Measurements from ENCODE around the gene HOXA2. TPM values are rescaled to one million over a fixed set of nuclear protein-coding genes. Genes with fewer than 3 reads are reported as not detected.

HOXA2 gene
- total RNA-seq, 1 donor, result 3.6 TPM

DNA sequence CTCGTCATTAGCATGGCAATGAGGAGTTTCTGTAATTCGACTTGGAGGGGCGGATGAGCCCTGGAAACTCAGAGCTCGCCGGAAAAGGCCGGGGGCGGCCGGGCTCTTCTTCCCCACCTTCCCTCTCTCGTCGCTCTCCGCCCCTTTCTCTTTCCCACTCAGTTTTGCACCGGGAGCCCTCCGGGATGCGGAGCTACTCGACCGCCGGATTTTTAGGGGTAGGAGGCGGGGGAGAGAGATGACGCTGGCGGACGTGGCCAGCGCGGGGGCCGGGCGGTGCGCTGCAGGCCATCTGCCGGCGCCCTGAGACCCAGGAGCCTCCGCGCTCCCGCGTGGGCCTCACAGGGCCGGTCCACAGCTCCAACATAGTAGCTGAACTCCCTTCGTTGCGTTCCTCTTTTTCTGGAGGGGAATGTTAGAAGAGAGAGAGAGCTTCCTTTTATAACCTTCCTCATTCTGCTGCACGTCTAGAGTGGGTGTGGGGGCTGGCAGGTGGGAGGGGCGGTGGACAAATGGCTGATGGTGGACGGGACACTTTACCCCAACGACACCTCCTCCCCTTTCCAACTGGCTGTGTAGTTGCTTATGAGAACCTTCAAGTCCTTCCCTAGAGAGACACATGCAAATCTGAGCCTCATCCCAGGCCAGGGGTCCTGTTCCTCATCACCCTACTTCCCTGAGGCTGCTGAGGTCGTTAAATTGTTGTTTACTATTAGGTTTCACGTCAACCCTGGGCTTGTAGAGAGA, 5.5 kb downstream of the HOXA2 start:
- TF ChIP-seq, protein P1, sequence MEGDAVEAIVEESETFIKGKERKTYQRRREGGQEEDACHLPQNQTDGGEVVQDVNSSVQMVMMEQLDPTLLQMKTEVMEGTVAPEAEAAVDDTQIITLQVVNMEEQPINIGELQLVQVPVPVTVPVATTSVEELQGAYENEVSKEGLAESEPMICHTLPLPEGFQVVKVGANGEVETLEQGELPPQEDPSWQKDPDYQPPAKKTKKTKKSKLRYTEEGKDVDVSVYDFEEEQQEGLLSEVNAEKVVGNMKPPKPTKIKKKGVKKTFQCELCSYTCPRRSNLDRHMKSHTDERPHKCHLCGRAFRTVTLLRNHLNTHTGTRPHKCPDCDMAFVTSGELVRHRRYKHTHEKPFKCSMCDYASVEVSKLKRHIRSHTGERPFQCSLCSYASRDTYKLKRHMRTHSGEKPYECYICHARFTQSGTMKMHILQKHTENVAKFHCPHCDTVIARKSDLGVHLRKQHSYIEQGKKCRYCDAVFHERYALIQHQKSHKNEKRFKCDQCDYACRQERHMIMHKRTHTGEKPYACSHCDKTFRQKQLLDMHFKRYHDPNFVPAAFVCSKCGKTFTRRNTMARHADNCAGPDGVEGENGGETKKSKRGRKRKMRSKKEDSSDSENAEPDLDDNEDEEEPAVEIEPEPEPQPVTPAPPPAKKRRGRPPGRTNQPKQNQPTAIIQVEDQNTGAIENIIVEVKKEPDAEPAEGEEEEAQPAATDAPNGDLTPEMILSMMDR (IDR thresholded peaks at IDR 0.05; ENCODE audit: insufficient read depth, low read length), result no peak

GRCh38 chr7:27095897-27096767, 6.4 kb downstream of the HOXA2 start, which contains the start of gene HOXA1:
Gene HOXA1, minus strand, starts transcription at chr7:27096000. Its CDS starts 88 bp downstream, at chr7:27095912.
- TF ChIP-seq, protein P1 (IDR thresholded peaks at IDR 0.05; ENCODE audit: insufficient read depth, low read length), result no peak
- peak within 1 kb of the TSS; percentile 81 for H3K4me3 ChIP-seq (ENCODE audit: low read depth, low read length)
- DNase-seq (ENCODE audit: low read depth), result peak; percentile 88

More for the DNA sequence above, 5.5 kb downstream of the HOXA2 start:
- H3K4me3 ChIP-seq (ENCODE audit: low read depth, low read length), result peak overlapping the region; percentile 81
- peak; percentile 42 for DNase-seq (ENCODE audit: low read depth)

DNA sequence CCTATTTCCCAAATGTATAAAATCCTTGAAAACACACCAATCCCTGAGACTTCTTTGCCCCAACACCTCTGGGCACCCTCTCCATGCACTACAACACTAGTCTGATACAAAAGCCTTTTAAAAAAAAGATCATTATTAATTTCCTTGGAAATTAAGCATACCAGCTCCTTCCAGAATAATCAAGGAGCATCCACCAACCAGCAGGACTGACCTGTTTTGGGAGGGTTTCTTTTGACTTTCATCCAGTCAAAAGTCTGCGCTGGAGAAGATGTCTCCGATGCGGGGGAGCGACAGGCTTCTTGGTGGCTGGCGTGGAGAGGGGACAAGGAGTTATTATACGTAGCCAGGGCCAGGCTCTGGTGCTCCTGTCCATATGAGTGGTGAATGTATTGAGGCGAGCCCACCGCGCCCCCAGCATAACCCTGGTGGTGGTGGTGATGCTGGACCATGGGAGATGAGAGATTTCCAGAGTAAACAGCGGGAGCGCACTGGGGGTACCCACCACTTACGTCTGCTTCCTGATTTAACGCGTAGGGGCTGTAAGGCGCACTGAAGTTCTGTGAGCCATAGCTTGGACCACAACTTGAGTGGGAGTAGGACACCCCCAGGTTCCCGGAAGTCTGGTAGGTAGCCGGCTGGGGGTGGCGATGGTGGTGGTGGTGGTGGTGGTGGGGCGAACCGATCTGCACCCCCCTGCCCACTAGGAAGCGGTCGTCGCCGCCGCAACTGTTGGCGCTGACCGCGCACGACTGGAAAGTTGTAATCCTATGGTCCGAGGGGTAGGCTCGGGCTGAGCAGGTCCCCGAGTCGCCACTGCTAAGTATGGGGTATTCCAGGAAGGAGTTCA, 7.2 kb downstream of the HOXA2 start:
- TF ChIP-seq, protein P1 (IDR thresholded peaks at IDR 0.05; ENCODE audit: insufficient read depth, low read length), result no peak
- DNase-seq (ENCODE audit: low read depth), result no peak
- H3K4me3 ChIP-seq (ENCODE audit: low read depth, low read length), result peak overlapping the region; percentile 81

- TF ChIP-seq, protein P1 (IDR thresholded peaks at IDR 0.05; ENCODE audit: insufficient read depth, low read length), result no peak
- DNase-seq (ENCODE audit: low read depth), result no peak
- no peak overlapping the region for H3K4me3 ChIP-seq (ENCODE audit: low read depth, low read length)
Measured at GRCh38 chr7:27094304-27095049, 8.0 kb downstream of the HOXA2 start.

DNA sequence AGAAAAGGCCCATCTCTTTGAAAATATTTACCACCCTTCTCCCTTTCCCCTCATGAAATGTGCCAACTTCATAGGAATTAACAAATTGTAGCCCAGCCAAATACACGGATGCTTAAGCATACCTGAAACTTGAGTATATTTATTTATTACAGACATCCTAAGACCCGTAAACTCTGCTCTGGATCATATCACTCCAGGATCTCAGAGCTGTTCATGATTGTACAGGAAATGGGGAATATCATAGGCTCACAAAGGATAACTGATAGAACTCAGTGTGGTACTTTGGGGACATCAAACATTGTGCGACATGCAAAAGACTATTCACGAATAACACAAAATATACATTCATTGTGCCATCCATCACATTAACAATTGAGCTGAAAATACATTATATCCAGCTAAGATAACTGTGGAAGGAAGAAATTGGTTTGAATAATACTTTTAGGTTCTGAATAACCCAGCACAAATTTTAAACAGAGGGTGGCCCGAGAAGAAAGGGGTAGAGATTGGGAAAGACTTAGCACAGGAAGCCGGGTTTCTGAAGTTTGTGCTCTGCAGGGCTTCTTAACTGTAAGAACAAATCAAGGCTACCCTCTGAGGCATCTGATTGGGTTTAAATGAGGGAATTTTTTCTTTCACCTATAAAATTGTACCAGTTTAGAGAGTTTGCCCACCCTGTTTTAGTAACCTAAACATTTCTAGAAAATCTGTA, 9.1 kb downstream of the HOXA2 start:
- DNase-seq (ENCODE audit: low read depth), result no peak
- TF ChIP-seq, protein P1 (IDR thresholded peaks at IDR 0.05; ENCODE audit: insufficient read depth, low read length), result no peak
- no peak overlapping the region for H3K4me3 ChIP-seq (ENCODE audit: low read depth, low read length)
